IPS DF 4.7 (cell line): ENCODE data around the gene PIGBOS1.
"Not testable (repeated sequence)": the region's sequence is repeated elsewhere in the genome, so short reads cannot be mapped to it uniquely, and the experiment has no call there.

ENCODE experiments used
- DNase-seq: peaks from one replicate; pipeline ENCODE4 v3.0.0-alpha.2; 2013; ENCODE audit warnings: low spot score; ENCODE audit errors: extremely low read depth

PIGBOS1 gene

GRCh38 chr15:55318588-55319494 is at the start of gene PIGBOS1, which contains the start of gene PIGB:
TSS of gene PIGBOS1 (minus strand) at chr15:55319123. CDS start at chr15:55317792, 1,331 bp downstream.
TSS of gene PIGB (plus strand) at chr15:55319222. CDS start at chr15:55319251, 29 bp downstream.
- no peak for DNase-seq

- DNase-seq, result no peak
Measured at GRCh38 chr15:55366981-55367380, 48.1 kb upstream of the PIGBOS1 start.

GRCh38 chr15:55362641-55363040 is 43.7 kb upstream of the PIGBOS1 start:
- DNase-seq, result no peak

GRCh38 chr15:55361048-55361447 is 42.1 kb upstream of the PIGBOS1 start:
- no peak for DNase-seq

GRCh38 chr15:55360256-55360655 is 41.3 kb upstream of the PIGBOS1 start:
- no peak for DNase-seq

GRCh38 chr15:55358471-55358870 is 39.5 kb upstream of the PIGBOS1 start:
- no peak for DNase-seq

- no peak for DNase-seq
Measured at GRCh38 chr15:55357774-55358173, 38.9 kb upstream of the PIGBOS1 start.

GRCh38 chr15:55356985-55357585 is 38.2 kb upstream of the PIGBOS1 start:
- no peak for DNase-seq

GRCh38 chr15:55353025-55353424 is 34.1 kb upstream of the PIGBOS1 start:
- no peak for DNase-seq

GRCh38 chr15:55349282-55349681 is 30.4 kb upstream of the PIGBOS1 start:
- DNase-seq, result no peak

- DNase-seq, result no peak
Measured at GRCh38 chr15:55348281-55348778, 29.4 kb upstream of the PIGBOS1 start.

GRCh38 chr15:55344206-55344605 is 25.3 kb upstream of the PIGBOS1 start:
- no peak for DNase-seq

GRCh38 chr15:55343168-55343567 is 24.2 kb upstream of the PIGBOS1 start:
- no peak for DNase-seq

GRCh38 chr15:55337160-55337559 is 18.2 kb upstream of the PIGBOS1 start:
- no peak for DNase-seq

GRCh38 chr15:55334997-55335396 is 16.1 kb upstream of the PIGBOS1 start:
- DNase-seq, result no peak

- DNase-seq, result no peak
Measured at GRCh38 chr15:55334371-55334770, 15.4 kb upstream of the PIGBOS1 start.

- DNase-seq, result no peak
Measured at GRCh38 chr15:55327387-55327786, 8.5 kb upstream of the PIGBOS1 start.

GRCh38 chr15:55322467-55322866 is 3.5 kb upstream of the PIGBOS1 start:
- DNase-seq, result no peak

GRCh38 chr15:55320963-55321362 is 2.0 kb upstream of the PIGBOS1 start:
- no peak for DNase-seq

GRCh38 chr15:55320238-55320550 is 1.3 kb upstream of the PIGBOS1 start:
- DNase-seq, result no peak

GRCh38 chr15:55319537-55320237 is 764 bp upstream of the PIGBOS1 start:
- no peak for DNase-seq

GRCh38 chr15:55302801-55303200 is 16.1 kb downstream of the PIGBOS1 start:
- DNase-seq, result not testable (repeated sequence)
